Stimulated activated CD8-positive, alpha-beta memory T cell treated with anti-CD3 and anti-CD28 coated beads, Interleukin-4, amount 100 ng/mL, for 4 hours (primary cell): ENCODE results near the gene TMEM117.

Experiments
- DNase-seq, 2 donors: peaks; one replicate each; pipeline ENCODE4 v3.0.0-alpha.2; 2020; ENCODE audit warnings: low read depth in 2 of 2, low spot score in 1 of 2

The TMEM117 gene

GRCh38 chr12:43951286-43951685, 115.4 kb downstream of the TMEM117 start:
- DNase-seq = no peak

DNA sequence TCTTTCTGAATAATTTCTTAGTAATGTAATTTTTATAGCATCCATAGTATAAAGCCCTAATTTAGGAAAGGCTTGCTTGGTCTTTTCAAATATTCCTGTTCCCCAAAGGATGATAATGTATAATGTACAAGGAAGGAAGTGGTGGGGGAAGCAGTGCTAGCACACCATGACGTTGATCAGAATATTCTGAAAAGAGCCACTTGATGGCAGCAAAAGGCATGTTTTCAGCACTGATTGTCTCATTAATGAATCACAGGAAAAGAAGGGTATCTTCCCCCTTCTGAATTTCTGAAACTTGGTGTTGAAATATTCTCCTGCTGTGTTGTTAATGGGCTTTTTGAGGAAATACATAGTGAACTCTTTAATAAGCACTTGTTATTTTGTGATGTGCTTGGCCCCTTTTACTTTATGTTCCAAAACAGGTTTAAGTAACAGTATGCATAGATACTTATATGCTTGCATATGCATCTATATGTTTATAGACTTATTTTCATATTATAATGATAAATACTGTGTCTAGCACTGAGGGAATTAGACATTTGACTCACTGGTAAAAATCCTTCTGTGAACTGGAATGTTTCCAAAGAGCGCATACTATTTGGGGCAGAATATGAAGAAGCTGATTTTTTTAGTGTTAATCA, 122.0 kb downstream of the TMEM117 start:
- no peak for DNase-seq

- DNase-seq = no peak
Measured at GRCh38 chr12:43964033-43964432, 128.2 kb downstream of the TMEM117 start.

GRCh38 chr12:43964961-43965360, 129.1 kb downstream of the TMEM117 start:
- no peak for DNase-seq

GRCh38 chr12:43965899-43966298, 130.0 kb downstream of the TMEM117 start:
- DNase-seq = no peak

DNA sequence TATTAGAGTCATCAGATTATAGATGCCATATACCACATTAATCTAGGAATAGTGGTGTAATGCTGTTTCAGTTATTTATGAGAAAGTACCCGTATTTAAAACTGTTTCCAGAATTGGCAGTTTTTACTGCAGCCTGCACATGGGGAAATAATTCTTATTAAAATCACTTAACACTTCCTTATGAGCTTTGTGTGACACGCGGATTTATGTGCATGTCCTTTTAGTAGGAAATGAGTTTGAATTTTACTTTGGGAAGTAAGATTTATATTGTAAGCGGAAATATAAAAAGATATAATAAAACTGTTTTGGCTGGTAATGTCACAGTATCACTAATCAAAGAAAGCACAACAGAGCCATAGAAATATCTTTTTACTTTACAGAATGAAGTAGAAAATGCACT, 132.9 kb downstream of the TMEM117 start:
- no peak for DNase-seq

DNA sequence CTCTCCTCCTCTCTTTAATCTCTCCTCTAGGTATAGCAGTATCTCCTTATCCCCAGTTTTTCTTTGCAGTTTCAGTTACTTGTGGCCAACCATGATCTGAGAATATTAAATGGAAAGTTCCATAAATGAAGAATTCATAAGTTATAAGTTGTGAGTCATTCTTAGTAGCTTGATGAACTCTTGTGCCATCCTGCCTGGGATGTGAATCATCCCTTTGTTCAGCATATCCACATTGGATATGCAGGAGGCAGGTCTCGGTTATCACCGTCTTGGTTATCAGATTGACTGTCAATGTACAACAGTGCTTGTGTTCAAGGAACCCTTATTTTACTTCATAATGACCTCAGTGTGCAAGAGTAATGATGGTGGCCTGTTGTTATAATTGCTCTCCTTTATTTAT, 134.0 kb downstream of the TMEM117 start:
- DNase-seq = no peak

DNA sequence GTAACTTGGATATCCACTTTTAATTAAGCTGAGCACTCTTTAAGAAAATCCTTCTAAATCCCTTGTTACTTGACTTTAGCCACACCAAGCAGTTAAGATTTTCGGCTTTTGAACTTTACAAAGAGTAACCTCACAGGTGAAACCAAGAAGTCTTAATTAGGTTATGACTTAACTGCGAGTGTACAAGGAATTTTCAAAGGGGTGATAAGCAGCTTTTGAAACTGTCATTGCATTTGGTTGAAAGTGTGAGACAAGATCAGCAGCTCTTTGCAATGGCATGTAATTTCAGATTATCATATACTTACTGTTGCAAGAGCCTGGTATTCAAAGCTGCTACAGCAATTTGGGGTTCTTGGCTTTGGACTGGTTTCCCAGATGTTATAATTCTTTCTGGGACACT, 137.5 kb downstream of the TMEM117 start:
- DNase-seq = no peak

- DNase-seq = no peak
Measured at GRCh38 chr12:43973993-43974392, 138.1 kb downstream of the TMEM117 start.

- no peak for DNase-seq
Measured at GRCh38 chr12:43976027-43976426, 140.1 kb downstream of the TMEM117 start.

GRCh38 chr12:43978556-43978955, 142.7 kb downstream of the TMEM117 start:
- no peak for DNase-seq

GRCh38 chr12:43979450-43979849, 143.6 kb downstream of the TMEM117 start:
- no peak for DNase-seq

DNA sequence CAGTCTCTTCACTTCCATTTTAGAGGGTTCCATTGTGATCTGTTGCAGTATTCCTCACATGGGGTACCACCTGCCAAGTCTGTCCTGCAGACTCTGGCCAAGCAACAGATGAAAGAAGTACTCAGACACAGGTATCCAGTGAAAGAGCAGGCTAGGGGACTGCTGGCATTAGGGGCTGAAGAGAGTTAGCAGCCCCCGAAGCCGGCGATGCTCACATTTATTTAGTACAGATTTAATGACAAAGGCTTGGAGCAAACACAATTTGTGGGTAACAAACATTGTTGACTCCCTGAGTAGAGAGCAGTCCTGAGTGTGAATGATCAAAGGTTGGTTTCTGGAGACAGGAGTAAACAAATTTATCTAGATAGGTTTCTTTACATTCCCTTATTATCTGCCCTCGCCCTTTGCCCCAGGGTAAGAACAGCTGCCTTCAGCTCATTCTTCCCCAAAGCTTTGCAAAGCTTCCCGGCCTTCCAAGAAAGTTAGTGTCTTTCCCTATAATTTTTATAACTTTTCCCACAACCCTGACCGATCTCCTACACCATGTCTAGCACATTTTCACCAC, 144.8 kb downstream of the TMEM117 start:
- no peak for DNase-seq

- DNase-seq = no peak
Measured at GRCh38 chr12:43981726-43982125, 145.8 kb downstream of the TMEM117 start.

- no peak for DNase-seq
Measured at GRCh38 chr12:43982544-43982943, 146.7 kb downstream of the TMEM117 start.

DNA sequence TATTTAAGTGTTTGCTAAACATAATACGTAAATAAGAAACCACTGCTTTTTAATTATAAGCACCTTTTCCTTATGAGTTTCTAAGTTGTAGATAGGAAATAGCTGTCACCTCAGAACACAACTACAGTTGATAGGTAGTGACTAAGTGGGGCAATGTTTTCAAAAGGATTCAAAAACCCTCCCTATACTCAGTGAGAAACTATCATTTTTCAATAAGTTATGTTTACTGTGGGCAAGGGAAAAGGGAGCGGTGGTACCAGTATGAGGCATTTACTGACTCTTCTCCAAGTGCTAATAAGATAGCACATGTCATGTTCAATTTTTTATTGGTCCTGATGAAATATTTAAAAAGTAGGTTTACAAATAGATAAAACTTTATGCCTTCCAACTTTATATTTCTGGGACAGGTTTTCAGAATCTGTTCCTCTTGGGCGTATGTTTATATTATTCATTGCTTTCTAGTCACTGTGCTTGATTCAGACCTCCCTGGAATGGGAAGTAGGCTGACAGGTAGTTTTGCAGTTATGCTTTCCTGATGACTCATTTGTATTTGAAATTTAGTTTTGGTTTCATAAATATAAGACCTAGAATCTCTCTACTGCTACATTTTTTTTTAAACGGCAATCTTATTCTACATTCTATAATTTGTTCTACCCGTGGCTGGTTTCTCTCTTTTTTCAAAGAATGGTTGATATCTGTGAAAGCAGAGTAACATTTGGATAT, 153.1 kb downstream of the TMEM117 start:
- DNase-seq = no peak

DNA sequence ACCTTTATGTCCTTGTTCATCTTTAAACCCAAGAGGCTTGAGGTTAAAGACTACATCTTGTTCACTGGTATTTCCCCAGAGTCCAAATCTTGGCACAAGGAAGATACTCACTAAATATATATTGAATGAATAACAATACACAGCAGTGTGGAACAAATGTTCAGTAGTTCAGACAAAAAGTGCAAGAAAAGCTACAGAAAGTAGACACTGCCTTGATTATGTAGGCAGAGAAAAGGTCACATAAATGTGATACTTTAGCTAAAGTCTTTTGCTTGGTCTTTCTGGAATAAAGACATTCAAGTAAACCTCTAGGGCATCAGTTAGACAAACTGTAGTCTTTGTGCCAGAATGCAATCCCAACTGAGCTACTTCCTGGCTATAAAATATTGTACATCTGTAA, 157.0 kb downstream of the TMEM117 start:
- no peak for DNase-seq

- DNase-seq = no peak
Measured at GRCh38 chr12:44000309-44000952, 164.6 kb downstream of the TMEM117 start.

GRCh38 chr12:44002607-44003006, 166.7 kb downstream of the TMEM117 start:
- DNase-seq = no peak

- no peak for DNase-seq
Measured at GRCh38 chr12:44003721-44004120, 167.8 kb downstream of the TMEM117 start.

GRCh38 chr12:44015333-44015941, 179.6 kb downstream of the TMEM117 start:
- DNase-seq = no peak

GRCh38 chr12:44017216-44017615, 181.3 kb downstream of the TMEM117 start:
- DNase-seq = no peak
